Endothelial cell of umbilical vein (primary cell): Measurements from ENCODE around the gene MC1R. TPM values are rescaled to one million over a fixed set of nuclear protein-coding genes. Genes with fewer than 3 reads are reported as not detected.

Experiments used
- BruUV-seq: library from RNA; stranded (reverse); fragments of 400-500 nt; replicated peaks from 2 replicates; lab custom pipeline; 2021; lab: Mats Ljungman, UMichigan
- CTCF ChIA-PET: fragments of 300-600, 350-600 bp; sonication (Branson Sonifier 250); formaldehyde crosslinking; loops from one replicate; lab custom pipeline; 2021; ENCODE audit warnings: antibody characterized with exemption, inconsistent platforms; lab: Charles Lee
- POLR2A ChIA-PET: fragments of 300-600, 350-600 bp; sonication (Branson Sonifier 250); formaldehyde crosslinking; loops from one replicate; lab custom pipeline; 2021; ENCODE audit warnings: antibody characterized with exemption, inconsistent platforms; lab: Charles Lee
- DNase-seq: peaks from one replicate; pipeline ENCODE4 v3.0.0-alpha.2; 2011; ENCODE audit warnings: low read depth, low spot score
- FAIRE-seq: peaks from 2 replicates; lab custom pipeline; 2011; peaks lifted over from hg19 to GRCh38; lab: Jason Lieb, UNC
- H2AFZ ChIP-seq: 2 replicates; pipeline ENCODE4 v1.6.0; 2012; ENCODE audit warnings: low read depth, low read length, control low read depth, inconsistent platforms
- H3K27ac ChIP-seq: 2 replicates; pipeline ENCODE4 v1.5.1; 2011; ENCODE audit warnings: low read depth, mild to moderate bottlenecking, control low read depth, low read length, moderate library complexity; ENCODE audit not compliant: insufficient read depth
- H3K27me3 ChIP-seq, 2 experiments: 2 replicates each; pipeline versions ENCODE4 v1.6.0 to v1.6.1; 2011; ENCODE audit warnings: low read length in 2 of 2, mixed read lengths in 1 of 2; ENCODE audit not compliant: control insufficient read depth in 2 of 2, insufficient read depth in 2 of 2
- H3K36me3 ChIP-seq, 2 experiments: 2 replicates in 1 of 2; 3 replicates in 1 of 2; pipeline ENCODE4 v1.5.1; 2011; ENCODE audit warnings: low read length in 2 of 2, mild to moderate bottlenecking in 1 of 2, moderate library complexity in 1 of 2; ENCODE audit not compliant: control insufficient read depth in 2 of 2, insufficient read depth in 2 of 2; ENCODE audit errors: extremely low read depth in 1 of 2
- H3K4me1 ChIP-seq: 3 replicates; pipeline ENCODE4 v1.5.1; 2011; ENCODE audit warnings: mild to moderate bottlenecking, low read length; ENCODE audit not compliant: control insufficient read depth, insufficient read depth; ENCODE audit errors: extremely low read depth
- H3K4me2 ChIP-seq: 2 replicates; pipeline ENCODE4 v1.6.1; 2011; ENCODE audit warnings: low read length, control low read depth, mixed read lengths; ENCODE audit not compliant: insufficient read depth
- H3K4me3 ChIP-seq, 3 experiments: fragments of 200-600 bp in 1 of 3; sonication (generic), shearing (Covaris generic) in 1 of 3; replicated peaks in 1 of 3; 2 replicates each; pipeline ENCODE4 v1.5.1; 2011 to 2016; ENCODE audit warnings: control low read depth in 3 of 3, low read length in 3 of 3, mild to moderate bottlenecking in 2 of 3, inconsistent platforms in 1 of 3, low read depth in 1 of 3, moderate library complexity in 1 of 3; ENCODE audit not compliant: insufficient read depth in 1 of 3
- H3K79me2 ChIP-seq: 2 replicates; pipeline ENCODE4 v1.6.0; 2012; ENCODE audit warnings: low read length, inconsistent platforms; ENCODE audit not compliant: control insufficient read depth, insufficient read depth
- H3K9ac ChIP-seq: replicated peaks from 2 replicates; pipeline ENCODE3; 2011; ENCODE audit warnings: low read length, control low read depth; ENCODE audit not compliant: insufficient read depth; ENCODE audit errors: extremely low read depth
- H3K9me1 ChIP-seq: replicated peaks from 3 replicates; pipeline ENCODE4 v1.6.0; 2011; ENCODE audit warnings: mild to moderate bottlenecking, low read length; ENCODE audit not compliant: control insufficient read depth, insufficient read depth; ENCODE audit errors: extremely low read depth
- H3K9me3 ChIP-seq: replicated peaks from 2 replicates; pipeline ENCODE4 v1.5.1; 2012; ENCODE audit warnings: low read length, inconsistent platforms; ENCODE audit not compliant: control insufficient read depth, insufficient read depth
- H4K20me1 ChIP-seq: replicated peaks from 2 replicates; pipeline ENCODE3; 2011; ENCODE audit warnings: mild to moderate bottlenecking, low read length; ENCODE audit not compliant: control insufficient read depth, insufficient read depth; ENCODE audit errors: extremely low read depth
- CTCF ChIP-seq, 2 donors: IDR thresholded peaks; 1 replicate in 1 of 2; 2 replicates in 1 of 2; pipeline ENCODE4 v1.5.1; 2011; ENCODE audit warnings: low read length in 2 of 2, mild to moderate bottlenecking in 2 of 2, moderate library complexity in 2 of 2, control low read depth in 1 of 2, inconsistent platforms in 1 of 2, low read depth in 1 of 2; ENCODE audit not compliant: insufficient read depth in 1 of 2; ENCODE audit errors: extremely low read depth in 1 of 2
- EZH2 ChIP-seq: IDR thresholded peaks from 2 replicates; pipeline ENCODE4 v1.6.1; 2012; ENCODE audit warnings: borderline replicate concordance, low read depth, mild to moderate bottlenecking, moderate library complexity, low read length, inconsistent platforms; ENCODE audit not compliant: severe bottlenecking
- FOS ChIP-seq: IDR thresholded peaks from 2 replicates; pipeline ENCODE4 v1.6.1; 2011; ENCODE audit warnings: mild to moderate bottlenecking, low read length, moderate library complexity, borderline replicate concordance; ENCODE audit not compliant: insufficient read depth
- GATA2 ChIP-seq: IDR thresholded peaks from 2 replicates; pipeline ENCODE4 v1.7.0; 2011; ENCODE audit warnings: low read depth, mild to moderate bottlenecking, moderate library complexity, mixed read lengths, low read length; ENCODE audit not compliant: insufficient read length, insufficient read depth
- JUN ChIP-seq: IDR thresholded peaks from 2 replicates; pipeline ENCODE4 v1.6.1; 2011; ENCODE audit warnings: borderline replicate concordance, low read depth; ENCODE audit not compliant: insufficient read length, insufficient read depth
- MAX ChIP-seq: IDR thresholded peaks from 2 replicates; pipeline ENCODE4 v1.6.1; 2011; ENCODE audit not compliant: insufficient read depth, insufficient read length
- MYC ChIP-seq: IDR thresholded peaks from one replicate; pipeline ENCODE4 v1.6.1; 2011; ENCODE audit warnings: mild to moderate bottlenecking, low read depth, low read length
- POLR2A ChIP-seq: IDR thresholded peaks from 2 replicates; pipeline ENCODE4 v1.6.1; 2012; ENCODE audit warnings: low read depth, mild to moderate bottlenecking, control low read depth, low read length
- POLR2AphosphoS5 ChIP-seq: IDR thresholded peaks from 2 replicates; pipeline ENCODE4 v1.6.1; 2012; ENCODE audit warnings: low read depth, mild to moderate bottlenecking, control low read depth, low read length, moderate library complexity; ENCODE audit not compliant: insufficient read depth
- dilution Hi-C: fragments of 300-500 bp; cut with MboI; formaldehyde crosslinking; loops from one replicate; pipeline ENCODE4 v1.15.0; 2019; ENCODE audit warnings: low sequenced_read_pairs; ENCODE audit not compliant: extremely low pct_ligation_motif_present
- intact Hi-C: fragments of 100-400 bp; cut with micrococcal nuclease; formaldehyde crosslinking; loops from one replicate; pipeline ENCODE4 v1.10.0; 2022
- polyA plus RNA-seq, 4 experiments: library from polyadenylated mRNA; depleted of rRNA in 3 of 4; stranded (reverse) in 3 of 4; unstranded in 1 of 4; fragments of >200 nt; gene quantifications; 2 replicates each; pipeline versions ENCODE4 v1.2.1 to v1.2.3, GENCODE V29; 2011 to 2012; ENCODE audit warnings: missing spikeins in 1 of 4
- total RNA-seq: library from RNA; stranded (reverse); gene quantifications from 2 replicates; pipeline ENCODE4 v1.2.3, GENCODE V29; 2021

The MC1R gene
- total and polyA plus RNA-seq, 2 donors (not counting 3 experiments of a cell fraction or from before 2014, with no cell fraction given): 4.0 to 4.9 TPM

GRCh38 chr16:89898201-89898967, 20.3 kb upstream of the MC1R start:
- Histone ChIP-seq H3K79me2 (no peaks in the 10 kb centered on the region), H3K4me2 (no peak overlapping the region), H3K9me1 (no peaks in the 10 kb centered on the region), H3K9ac (no peak overlapping the region), H3K9me3 (no peaks in the 10 kb centered on the region), H3K4me3 (no peak overlapping the region), H4K20me1 (peaks cover 2% of the 10 kb centered on the region), H3K27ac (no peak overlapping the region), H3K36me3 (peaks cover 13 to 47% of the 10 kb centered on the region in 2 experiments), H3K27me3 (no peaks in the 10 kb centered on the region), H3K4me1 (no peaks in the 10 kb centered on the region), H2AFZ (no peak overlapping the region)
- ChIA-PET POLR2A (no interaction called here), CTCF (interaction anchor here (2.4 kb wide), 1 partner anchor 12 kb away, joined by 11 read pairs; no protein-coding TSS in a partner anchor)
- DNase-seq (no peak), FAIRE-seq (no peak)
- TF ChIP-seq EZH2 (no peak), JUN (no peak), FOS (no peak), MYC (no peak), MAX (no peak), POLR2AphosphoS5 (no peak), GATA2 (no peak), POLR2A (no peak), CTCF (IDR thresholded peaks at IDR 0.05; ENCODE audit: extremely low read depth in 1 of 2, insufficient read depth in 1 of 2, low read depth in 1 of 2, low read length in 2 of 2) (no peak)
- intact Hi-C loops (no loop called here), dilution Hi-C loops (no loop called here)
- no TSS peak for BruUV-seq
